GM18502 (cell line): Measurements from ENCODE around the gene UQCC5.

Experiments
- ATAC-seq: cut with Tn5 transposase; IDR thresholded peaks from one replicate; pipeline ENCODE4 v1.9.1; 2021; ENCODE audit warnings: mild to moderate bottlenecking; ENCODE audit not compliant: unreplicated experiment, poor library complexity

The UQCC5 gene

GRCh38 chr3:52536369-52537164, at the start of gene UQCC5:
TSS of gene UQCC5 (plus strand) at chr3:52536605. CDS start at chr3:52536756, 151 bp downstream.
- ATAC-seq: peak; percentile 84

DNA sequence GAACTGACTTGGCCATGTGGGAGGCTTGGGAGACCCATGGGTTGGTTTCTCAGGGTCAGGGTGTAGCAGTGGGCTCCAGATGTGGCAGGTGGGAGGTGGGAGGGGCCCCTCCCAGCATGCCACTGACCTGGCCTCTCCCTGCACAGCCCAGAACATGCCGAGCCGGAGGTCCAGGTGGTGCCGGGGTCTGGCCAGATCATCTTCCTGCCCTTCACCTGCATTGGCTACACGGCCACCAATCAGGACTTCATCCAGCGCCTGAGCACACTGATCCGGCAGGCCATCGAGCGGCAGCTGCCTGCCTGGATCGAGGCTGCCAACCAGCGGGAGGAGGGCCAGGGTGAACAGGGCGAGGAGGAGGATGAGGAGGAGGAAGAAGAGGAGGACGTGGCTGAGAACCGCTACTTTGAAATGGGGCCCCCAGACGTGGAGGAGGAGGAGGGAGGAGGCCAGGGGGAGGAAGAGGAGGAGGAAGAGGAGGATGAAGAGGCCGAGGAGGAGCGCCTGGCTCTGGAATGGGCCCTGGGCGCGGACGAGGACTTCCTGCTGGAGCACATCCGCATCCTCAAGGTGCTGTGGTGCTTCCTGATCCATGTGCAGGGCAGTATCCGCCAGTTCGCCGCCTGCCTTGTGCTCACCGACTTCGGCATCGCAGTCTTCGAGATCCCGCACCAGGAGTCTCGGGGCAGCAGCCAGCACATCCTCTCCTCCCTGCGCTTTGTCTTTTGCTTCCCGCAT, 49.2 kb upstream of the UQCC5 start:
- ATAC-seq: no peak

- no peak for ATAC-seq
Measured at GRCh38 chr3:52487788-52488691, 48.4 kb upstream of the UQCC5 start.

DNA sequence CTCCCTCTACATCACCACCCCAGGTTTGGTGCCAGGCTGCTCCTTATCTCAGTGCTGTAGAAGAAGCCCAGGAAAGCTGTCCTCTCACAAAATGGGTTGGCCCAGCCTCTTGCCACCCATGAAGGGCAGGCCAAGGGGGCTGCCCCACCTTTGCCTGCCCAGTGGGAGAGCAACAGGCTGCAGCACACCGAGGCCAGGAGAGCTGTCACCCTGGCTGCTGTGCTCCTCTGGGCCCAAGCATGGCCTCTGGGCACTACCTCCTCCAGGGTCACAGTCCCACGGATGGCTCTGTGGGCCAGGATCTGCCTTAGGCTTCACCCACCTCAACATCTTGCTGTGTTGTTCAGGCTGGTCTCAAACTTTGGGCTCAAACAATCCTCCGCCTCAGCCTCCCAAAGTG, 47.7 kb upstream of the UQCC5 start:
- ATAC-seq: no peak

DNA sequence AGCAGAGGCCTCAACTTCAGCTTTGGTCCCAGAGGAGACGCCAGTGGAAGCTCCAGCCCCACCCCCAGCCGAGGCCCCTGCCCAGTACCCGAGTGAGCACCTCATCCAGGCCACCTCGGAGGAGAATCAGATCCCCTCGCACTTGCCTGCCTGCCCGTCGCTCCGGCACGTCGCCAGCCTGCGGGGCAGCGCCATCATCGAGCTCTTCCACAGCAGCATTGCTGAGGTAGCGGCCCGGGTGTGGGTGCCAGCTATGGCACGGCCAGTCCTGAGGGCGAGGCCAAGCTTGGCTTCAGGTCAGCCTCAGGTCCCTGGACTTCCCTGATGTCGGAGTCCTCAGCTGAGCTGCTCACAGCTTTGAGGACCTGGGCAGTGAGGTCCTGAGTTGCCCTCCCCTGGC, 47.0 kb upstream of the UQCC5 start:
- no peak for ATAC-seq

DNA sequence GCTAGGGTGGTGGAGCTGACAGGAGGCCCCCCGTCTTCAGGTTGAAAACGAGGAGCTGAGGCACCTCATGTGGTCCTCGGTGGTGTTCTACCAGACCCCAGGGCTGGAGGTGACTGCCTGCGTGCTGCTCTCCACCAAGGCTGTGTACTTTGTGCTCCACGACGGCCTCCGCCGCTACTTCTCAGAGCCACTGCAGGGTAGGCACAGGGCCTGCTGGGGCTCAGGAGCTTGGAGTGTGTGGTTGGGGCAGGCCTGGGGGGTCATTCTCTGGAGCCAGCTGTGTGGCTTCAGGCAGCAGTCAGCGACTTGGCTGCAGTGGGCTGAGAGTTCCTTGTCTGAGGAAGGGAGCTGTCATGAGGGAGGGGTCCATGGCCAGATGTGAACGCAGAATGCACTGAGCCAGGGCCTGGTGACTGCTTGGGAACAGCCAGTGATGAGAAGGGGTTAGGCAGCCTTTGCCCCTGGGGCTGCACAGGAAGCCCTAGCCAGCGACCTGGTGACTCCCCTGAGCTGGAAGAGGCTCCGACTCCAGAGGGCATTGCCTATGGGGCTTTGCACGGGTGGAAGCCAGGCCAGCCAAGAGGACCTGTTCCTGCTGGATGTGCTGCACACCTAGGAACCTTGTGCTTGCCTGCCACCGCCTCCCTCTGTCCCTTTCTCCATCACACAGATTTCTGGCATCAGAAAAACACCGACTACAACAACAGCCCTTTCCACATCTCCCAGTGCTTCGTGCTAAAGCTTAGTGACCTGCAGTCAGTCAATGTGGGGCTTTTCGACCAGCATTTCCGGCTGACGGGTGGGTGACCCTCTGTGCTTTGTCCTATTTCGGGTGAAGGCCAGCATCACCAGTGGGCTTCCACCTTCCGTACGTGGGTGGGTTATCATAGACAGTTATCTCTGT, 46.1 kb upstream of the UQCC5 start:
- no peak for ATAC-seq

GRCh38 chr3:52490939-52491526, 45.4 kb upstream of the UQCC5 start:
- no peak for ATAC-seq

GRCh38 chr3:52492059-52492458, 44.3 kb upstream of the UQCC5 start:
- ATAC-seq: no peak

GRCh38 chr3:52493232-52494017, 43.0 kb upstream of the UQCC5 start:
- ATAC-seq: no peak

GRCh38 chr3:52494445-52494844, 42.0 kb upstream of the UQCC5 start:
- ATAC-seq: no peak

DNA sequence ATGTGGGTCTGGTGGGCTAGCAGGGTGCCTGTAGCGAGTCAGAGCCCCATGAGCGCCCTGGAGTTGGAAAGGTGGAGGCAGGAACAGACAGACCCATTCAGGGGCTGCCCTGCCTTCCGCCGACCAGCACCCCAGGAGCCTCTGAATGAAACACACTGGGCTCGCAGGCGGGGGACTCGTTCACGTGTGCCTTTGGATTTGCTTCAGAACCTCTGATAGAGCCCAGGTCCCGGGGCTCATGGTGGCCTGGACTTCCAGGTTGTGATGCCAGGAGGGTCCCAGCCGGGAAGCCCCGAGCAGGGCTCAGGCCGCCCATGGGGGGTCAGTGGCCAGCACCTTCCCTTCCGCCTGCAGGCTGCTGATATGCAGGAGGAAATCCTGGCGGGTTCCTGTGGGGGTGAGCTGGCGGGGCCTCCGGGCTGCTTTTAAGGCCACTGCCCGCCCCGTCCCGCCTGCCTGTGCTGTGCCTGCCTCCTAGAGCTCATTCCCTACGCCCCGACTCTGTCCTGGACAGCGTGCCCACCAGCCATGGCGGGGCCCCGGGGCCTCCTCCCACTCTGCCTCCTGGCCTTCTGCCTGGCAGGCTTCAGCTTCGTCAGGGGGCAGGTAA, 41.4 kb upstream of the UQCC5 start, which contains the start of gene STAB1:
Gene STAB1, plus strand, starts transcription at position 453 of the 610 bp plus-strand sequence. Its CDS starts 76 bp downstream, at position 529.
- ATAC-seq: no peak

DNA sequence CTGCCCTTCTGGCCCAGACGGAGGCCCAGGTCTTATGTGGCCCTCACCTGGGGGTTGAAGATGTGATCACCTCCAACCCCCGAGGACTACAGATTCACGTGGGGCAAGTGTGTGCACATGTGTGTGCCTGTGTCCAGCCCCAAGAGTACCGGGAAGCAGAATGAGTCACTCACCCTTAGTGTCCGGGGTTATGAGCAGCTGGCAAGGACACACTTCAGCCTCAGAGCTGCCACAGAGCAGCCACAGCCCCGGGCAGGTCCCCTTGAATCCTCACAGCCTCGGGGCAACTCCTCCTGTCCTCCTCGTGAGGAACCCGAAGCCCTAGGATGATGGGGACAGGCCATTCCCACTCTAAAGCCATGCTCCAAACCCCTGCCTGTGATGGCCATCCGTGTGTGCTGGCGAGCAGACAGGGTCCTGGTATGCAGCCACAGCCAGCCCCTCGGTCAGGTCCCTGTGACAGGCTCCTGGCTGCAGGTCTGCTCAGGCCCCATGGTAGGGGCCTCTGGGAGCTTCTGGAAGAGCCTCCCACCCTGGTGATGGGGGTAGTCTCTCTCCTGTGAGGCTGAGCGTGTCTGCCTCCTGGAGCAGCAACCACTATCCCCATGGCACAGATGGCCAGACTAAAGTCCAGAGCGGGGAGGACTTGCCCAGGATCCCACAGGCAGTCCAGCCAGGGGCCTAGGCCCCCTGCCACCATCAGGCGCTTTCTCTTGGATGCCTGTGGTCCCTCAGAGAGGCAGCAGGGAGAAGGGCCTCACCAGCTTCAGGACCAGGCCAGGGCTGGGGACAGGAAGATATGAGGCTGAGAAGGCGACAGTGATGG, 40.4 kb upstream of the UQCC5 start:
- no peak for ATAC-seq

DNA sequence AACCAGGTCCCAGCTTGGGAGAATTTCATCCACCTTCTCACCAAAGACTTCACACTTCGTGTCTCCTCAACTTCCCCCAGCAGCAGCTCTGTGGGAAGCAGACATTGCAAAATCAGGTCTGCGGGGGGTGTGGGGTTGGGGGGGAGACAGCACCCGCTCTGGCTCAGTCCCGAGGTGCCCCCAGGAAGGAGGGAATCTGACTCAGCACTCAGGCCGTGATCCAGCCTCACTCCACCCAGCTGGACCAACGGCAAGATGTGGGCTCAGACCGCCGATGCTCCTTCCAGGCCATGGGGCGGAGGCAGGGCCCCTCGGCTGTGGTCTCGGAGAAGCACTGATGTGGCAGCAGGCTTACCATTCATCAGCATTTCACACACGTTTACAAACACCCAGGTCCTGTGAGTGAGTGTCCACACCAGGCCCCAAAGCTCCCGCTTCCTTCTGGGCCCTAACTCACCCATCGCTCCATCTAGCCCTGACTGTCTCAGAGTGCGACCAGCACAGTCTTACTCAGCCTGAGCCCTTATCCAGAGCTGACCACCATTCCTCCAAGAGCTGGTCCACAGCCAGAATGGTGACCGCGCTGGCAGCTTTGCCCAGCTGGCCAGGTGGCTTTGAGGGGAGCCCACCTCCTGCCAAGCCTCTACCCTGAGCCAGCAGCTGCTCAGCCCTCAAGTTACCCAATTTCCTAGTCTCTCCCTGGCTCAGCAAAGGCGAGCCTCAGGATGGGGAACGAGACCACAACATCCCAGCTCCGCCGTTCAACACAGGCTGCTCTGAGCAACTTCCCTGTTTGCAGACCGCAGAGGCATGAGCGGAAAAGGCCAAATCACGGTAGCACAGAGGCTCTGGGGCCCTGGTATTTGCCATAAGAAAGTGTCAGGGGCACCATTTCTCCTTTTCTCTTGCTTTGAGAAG, 38.0 kb upstream of the UQCC5 start:
- ATAC-seq: no peak

DNA sequence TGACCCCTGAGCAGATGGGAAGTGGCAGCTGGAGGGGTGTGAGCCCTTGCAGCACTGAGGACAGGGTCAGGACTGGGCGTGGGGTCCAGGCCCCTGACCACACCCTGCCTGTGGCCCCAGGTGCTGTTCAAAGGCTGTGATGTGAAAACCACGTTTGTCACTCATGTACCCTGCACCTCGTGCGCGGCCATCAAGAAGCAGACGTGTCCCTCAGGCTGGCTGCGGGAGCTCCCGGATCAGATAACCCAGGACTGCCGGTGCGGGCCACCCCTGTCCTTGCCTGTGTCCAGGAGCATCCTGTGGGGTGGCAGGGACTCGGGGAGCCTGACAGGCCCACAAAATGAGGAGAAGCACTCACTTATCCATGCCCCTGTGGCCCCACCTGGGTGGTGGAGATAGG, 35.4 kb upstream of the UQCC5 start:
- ATAC-seq: no peak

DNA sequence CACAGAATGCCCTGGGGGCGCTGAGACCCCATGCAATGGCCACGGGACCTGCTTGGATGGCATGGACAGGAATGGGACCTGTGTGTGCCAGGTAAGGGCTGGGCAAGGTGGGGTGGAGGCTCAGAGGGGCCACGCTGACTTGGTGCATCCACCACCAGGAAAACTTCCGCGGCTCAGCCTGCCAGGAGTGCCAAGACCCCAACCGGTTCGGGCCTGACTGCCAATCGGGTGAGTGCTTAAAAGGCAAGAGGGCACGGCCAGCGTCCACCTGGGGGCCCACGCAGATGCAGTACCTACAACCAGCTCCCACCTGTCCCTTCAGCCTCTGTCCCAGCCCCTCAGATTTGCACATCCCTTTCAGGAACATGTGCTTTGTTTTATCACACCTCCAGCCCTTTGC, 34.4 kb upstream of the UQCC5 start:
- no peak for ATAC-seq

GRCh38 chr3:52502808-52503350, 33.5 kb upstream of the UQCC5 start:
- ATAC-seq: no peak
